Measurements from ENCODE around the gene PLXNA4.
"Not testable (repeated sequence)": the region's sequence is repeated elsewhere in the genome, so short reads cannot be mapped to it uniquely, and the experiment has no call there.

The PLXNA4 gene

GRCh38 chr7:132200141-132200540 is 376.1 kb downstream of the PLXNA4 start:
- no peak for DNase-seq (ENCODE audit: low read depth)

- DNase-seq (ENCODE audit: low read depth): no peak
These were observed 376.6 kb downstream of the PLXNA4 start for GRCh38 chr7:132199626-132200025.

- no peak for DNase-seq (ENCODE audit: low read depth)
These were observed 378.5 kb downstream of the PLXNA4 start for GRCh38 chr7:132197772-132198171.

- DNase-seq (ENCODE audit: low read depth): no peak
These were observed 382.4 kb downstream of the PLXNA4 start for GRCh38 chr7:132193898-132194297.

- no peak for DNase-seq (ENCODE audit: low read depth)
These were observed 383.5 kb downstream of the PLXNA4 start for GRCh38 chr7:132192809-132193208.

- DNase-seq (ENCODE audit: low read depth): no peak
These were observed 384.9 kb downstream of the PLXNA4 start for GRCh38 chr7:132191418-132191817.

GRCh38 chr7:132190683-132191082 is 385.6 kb downstream of the PLXNA4 start:
- no peak for DNase-seq (ENCODE audit: low read depth)

GRCh38 chr7:132189881-132190280 is 386.4 kb downstream of the PLXNA4 start:
- DNase-seq (ENCODE audit: low read depth): no peak

GRCh38 chr7:132187869-132188789 is 388.1 kb downstream of the PLXNA4 start:
- no peak for DNase-seq (ENCODE audit: low read depth)

GRCh38 chr7:132187391-132187790 is 388.9 kb downstream of the PLXNA4 start:
- DNase-seq (ENCODE audit: low read depth): no peak

GRCh38 chr7:132185150-132185549 is 391.1 kb downstream of the PLXNA4 start:
- no peak for DNase-seq (ENCODE audit: low read depth)

GRCh38 chr7:132183781-132184380 is 392.4 kb downstream of the PLXNA4 start:
- DNase-seq (ENCODE audit: low read depth): no peak

- no peak for DNase-seq (ENCODE audit: low read depth)
These were observed 393.3 kb downstream of the PLXNA4 start for GRCh38 chr7:132182992-132183391.

GRCh38 chr7:132181946-132182685 is 394.2 kb downstream of the PLXNA4 start:
- DNase-seq (ENCODE audit: low read depth): no peak

- no peak for DNase-seq (ENCODE audit: low read depth)
These were observed 394.9 kb downstream of the PLXNA4 start for GRCh38 chr7:132181371-132181770.

- no peak for DNase-seq (ENCODE audit: low read depth)
These were observed 395.8 kb downstream of the PLXNA4 start for GRCh38 chr7:132180481-132180880.

GRCh38 chr7:132179681-132180080 is 396.6 kb downstream of the PLXNA4 start:
- DNase-seq (ENCODE audit: low read depth): no peak

GRCh38 chr7:132179080-132179430 is 397.2 kb downstream of the PLXNA4 start:
- no peak for DNase-seq (ENCODE audit: low read depth)

GRCh38 chr7:132178402-132179079 is 397.7 kb downstream of the PLXNA4 start:
- DNase-seq (ENCODE audit: low read depth): not testable (repeated sequence)

- no peak for DNase-seq (ENCODE audit: low read depth)
These were observed 398.4 kb downstream of the PLXNA4 start for GRCh38 chr7:132177708-132178401.

GRCh38 chr7:132176719-132177118 is 399.6 kb downstream of the PLXNA4 start:
- DNase-seq (ENCODE audit: low read depth): no peak

GRCh38 chr7:132171130-132171576 is 405.1 kb downstream of the PLXNA4 start:
- no peak for DNase-seq (ENCODE audit: low read depth)
